ENCODE results near the gene WDR33. TPM values are rescaled to one million over a fixed set of nuclear protein-coding genes. Genes with fewer than 3 reads are reported as not detected.

WDR33 gene
- total and polyA plus RNA-seq, 9 of the 15 experiments (the other 6 are each of a cell fraction or from before 2014, with no cell fraction given): 24.2 to 57.4 (median 38.4) TPM

GRCh38 chr2:127674241-127675209 lies 136.4 kb downstream of the WDR33 start:
- Histone ChIP-seq H4K20me1 (replicated peaks; ENCODE audit: control insufficient read depth, insufficient read depth, low read length) (peaks cover 12% of the 10 kb centered on the region; the same call in 1 of the 2 replicates), H3K4me2 (ENCODE audit: insufficient read depth, low read length) (no peak overlapping the region), H3K9ac (ENCODE audit: insufficient read depth in 1 of 2, low read depth in 2 of 2, low read length in 2 of 2) (peak overlapping the region in 1 of 2 experiments; percentile 9; a peak in 1 of 4 replicates), H3K27me3 (ENCODE audit: control insufficient read depth in 2 of 2, insufficient read depth in 2 of 2, low read length in 2 of 2) (peaks cover 64 to 79% of the 10 kb centered on the region in 2 experiments), H3K27ac (ENCODE audit: extremely low read depth, low read depth, low read length) (no peak overlapping the region), H2AFZ (ENCODE audit: low read depth, low read length) (no peak overlapping the region), H3K79me2 (ENCODE audit: control insufficient read depth, insufficient read depth, low read length) (no peaks in the 10 kb centered on the region), H3K9me1 (ENCODE audit: control insufficient read depth, insufficient read depth, low read length) (peaks cover 3% of the 10 kb centered on the region), H3K36me3 (ENCODE audit: control insufficient read depth, insufficient read depth, low read length) (no peaks in the 10 kb centered on the region), H3K4me3 (no peak overlapping the region), H3K4me1 (replicated peaks in 1 of 2; ENCODE audit: control insufficient read depth in 2 of 2, insufficient read depth in 2 of 2, low read length in 2 of 2) (peaks cover 0 to 17% of the 10 kb centered on the region in 2 experiments; a peak in 2 of 5 replicates), H3K9me3 (replicated peaks; ENCODE audit: control insufficient read depth, insufficient read depth, low read depth, low read length) (no peaks in the 10 kb centered on the region)
- FAIRE-seq (no peak), ATAC-seq (peak; percentile 10; the same call in 1 of the 3 replicates), DNase-seq (ENCODE audit: extremely low read depth in 1 of 4, low spot score in 3 of 4) (peak in 2 of 4 experiments; percentile 54 to 55)
- ChIA-PET CTCF (ENCODE audit: low intra/inter-chr PET ratio) (no interaction called here), POLR2A (interaction anchor here (0.5 to 0.6 kb wide), 2 partner anchors 13 to 133 kb away, joined by 3 read pairs; no protein-coding TSS in a partner anchor)
- no TSS peak for BruUV-seq (replicated peaks)
- in situ Hi-C loops (cut with MboI) (no loop called here), intact Hi-C loops (cut with micrococcal nuclease) (no loop called here)
- no peak for TF ChIP-seq MEF2A (IDR thresholded peaks at IDR 0.05; ENCODE audit: control insufficient read depth, low read depth, low read length)
- no peak for TF ChIP-seq ZNF668 (CRISPR knock-in tag; IDR thresholded peaks at IDR 0.05)
- TF ChIP-seq RBBP5 (IDR thresholded peaks at IDR 0.05; ENCODE audit: borderline replicate concordance, insufficient read depth, low read length, poor library complexity, severe bottlenecking): no peak
- TF ChIP-seq FOXP1 (CRISPR knock-in tag; IDR thresholded peaks at IDR 0.05): no peak
- TF ChIP-seq CREBBP (IDR thresholded peaks at IDR 0.05; ENCODE audit: low read depth, low read length): no peak
- TF ChIP-seq DDX20 (tag; IDR thresholded peaks at IDR 0.05; ENCODE audit: low read depth): no peak
- TF ChIP-seq NFXL1 (CRISPR knock-in tag; IDR thresholded peaks at IDR 0.05): no peak
- TF ChIP-seq STAG1 (CRISPR knock-in tag; IDR thresholded peaks at IDR 0.05; ENCODE audit: borderline replicate concordance): no peak
- TF ChIP-seq EWSR1 (IDR thresholded peaks at IDR 0.05; ENCODE audit: borderline replicate concordance, low read depth, partially characterized antibody): no peak
- no peak for TF ChIP-seq MCM2 (IDR thresholded peaks at IDR 0.05; ENCODE audit: low read depth)
- TF ChIP-seq YY1 (IDR thresholded peaks at IDR 0.05; ENCODE audit: borderline replicate concordance in 1 of 3, control insufficient read depth in 1 of 3, extremely low read depth in 1 of 3, insufficient read depth in 3 of 3, insufficient read length in 1 of 3, insufficient replicate concordance in 2 of 3, low read depth in 1 of 3, low read length in 2 of 3): no peak
- no peak for TF ChIP-seq ZNF133 (CRISPR knock-in tag; IDR thresholded peaks at IDR 0.05)
- no peak for TF ChIP-seq ETV5 (CRISPR knock-in tag; IDR thresholded peaks at IDR 0.05; ENCODE audit: low read depth)
- 8% methylated on average over 53 of the region's 72 CpGs for WGBS (ENCODE audit: insufficient coverage, low coverage, missing lambda C conversion rate)
